ENCODE results near the gene CCNG2. TPM values are rescaled to one million over a fixed set of nuclear protein-coding genes. Genes with fewer than 3 reads are reported as not detected.
A peak's percentile ranks its signal among the peaks of the same experiment; 100 is the strongest.

CCNG2 gene
- total RNA-seq, 1 experiment from 2014 or later, result 10.6 TPM

DNA sequence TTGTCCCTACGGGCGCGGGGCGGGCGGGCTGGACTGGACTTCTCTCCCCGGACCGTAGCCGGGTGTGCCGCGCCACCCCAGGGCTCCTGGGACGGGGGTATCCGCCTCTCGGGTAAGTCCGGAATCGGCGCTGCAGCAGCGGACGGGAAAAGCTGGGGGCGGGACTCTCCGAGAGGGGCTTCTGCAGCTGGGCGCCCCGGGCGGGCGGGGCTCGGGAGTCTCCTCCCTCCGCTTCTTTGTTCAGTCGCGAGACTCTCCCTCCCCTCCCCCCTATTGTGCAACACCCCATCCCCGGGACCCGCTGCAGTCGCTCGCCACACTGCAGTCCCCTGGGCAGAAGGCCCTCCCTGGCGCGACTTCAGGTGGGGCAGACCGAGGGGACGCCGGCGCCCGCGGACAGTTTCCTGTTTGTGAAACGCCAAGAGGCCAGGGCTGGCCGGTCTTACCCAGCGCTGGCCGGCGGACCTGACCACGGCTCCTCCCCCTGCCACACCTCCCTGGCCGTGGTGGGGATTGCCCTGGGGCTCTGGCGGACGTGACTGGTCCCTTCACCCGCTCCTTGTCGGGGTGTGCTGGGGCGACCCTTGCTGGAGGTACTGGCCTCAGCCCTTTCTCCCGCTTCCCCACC lies 966 bp downstream of the CCNG2 start:
- Histone ChIP-seq H4K8ac (replicated peaks; ENCODE audit: insufficient read length, low read depth, low read length) (no peak overlapping the region), H3K56ac (ENCODE audit: insufficient read length, low read depth, low read length) (no peak overlapping the region), H3K27ac (ENCODE audit: insufficient read length, low read depth, low read length) (no peak overlapping the region), H3K9ac (ENCODE audit: extremely low read depth, insufficient read length, low read length) (peak overlapping the region; percentile 96), H2BK5ac (ENCODE audit: insufficient read length, low read length) (no peak overlapping the region), H3K4ac (ENCODE audit: low read depth, low read length) (peak overlapping the region; percentile 19; the same call in 1 of the 2 replicates), H2BK12ac (ENCODE audit: insufficient read length, low read depth, low read length) (no peak overlapping the region), H2AFZ (ENCODE audit: low read length) (no peak overlapping the region), H3K18ac (ENCODE audit: insufficient read length, low read depth, low read length) (peak overlapping the region; percentile 92), H2BK15ac (ENCODE audit: low read depth, low read length) (no peak overlapping the region; the same call in 1 of the 2 replicates), H3K23ac (ENCODE audit: insufficient read length, low read depth, low read length) (no peak overlapping the region), H3K27me3 (ENCODE audit: insufficient read depth, low read length) (no peaks in the 10 kb centered on the region), H3K9me3 (ENCODE audit: control insufficient read depth, low read depth, low read length) (no peaks in the 10 kb centered on the region), H3K4me1 (ENCODE audit: insufficient read depth, low read length) (peaks cover 2% of the 10 kb centered on the region; the same call in 1 of the 2 replicates), H3K79me1 (ENCODE audit: insufficient read depth, low read depth, low read length, poor library complexity, severe bottlenecking) (no peaks in the 10 kb centered on the region), H2BK20ac (ENCODE audit: low read depth, low read length, poor library complexity, severe bottlenecking) (no peak overlapping the region), H4K5ac (ENCODE audit: insufficient read length, low read depth, low read length) (no peak overlapping the region), H2AK5ac (ENCODE audit: insufficient read length, low read length) (no peak overlapping the region), H3K4me2 (ENCODE audit: insufficient read depth, insufficient read length, low read length) (peak overlapping the region; percentile 75), H3T11ph (ENCODE audit: low read length) (no peak overlapping the region), H2BK120ac (ENCODE audit: low read depth, low read length, poor library complexity, severe bottlenecking) (no peak overlapping the region), H4K20me1 (ENCODE audit: control insufficient read depth, insufficient read depth, insufficient read length) (no peaks in the 10 kb centered on the region), H3K79me2 (ENCODE audit: insufficient read depth, low read length) (no peaks in the 10 kb centered on the region; the same call in 1 of the 2 replicates), H4K91ac (ENCODE audit: insufficient read length, low read depth, low read length) (peak overlapping the region; percentile 89), H3K14ac (ENCODE audit: insufficient read depth, low read length) (peak overlapping the region; percentile 96), H3K23me2 (ENCODE audit: insufficient read length, low read depth, low read length, poor library complexity, severe bottlenecking) (peaks cover 2% of the 10 kb centered on the region)
- peaks cover 0 to 2% of the 10 kb centered on the region in 2 experiments; a peak in 1 of 5 replicates for H3K9me3 Mint-ChIP-seq
- H3K36me3 Mint-ChIP-seq (ENCODE audit: insufficient read depth in 1 of 3, low read depth in 3 of 3), result peaks cover 19 to 32% (median 28%) of the 10 kb centered on the region in 3 experiments; a peak in 6 of 7 replicates
- H3K4me1 Mint-ChIP-seq, result peaks cover 32% of the 10 kb centered on the region in 2 experiments
- peak overlapping the region; percentile 98 for H3K4me3 Mint-ChIP-seq
- peak overlapping the region in 1 of 3 experiments; percentile 93; a peak in 3 of 7 replicates for H3K27ac Mint-ChIP-seq
- peak; percentile 94 for DNase-seq
- peaks cover 3% of the 10 kb centered on the region; the same call in 1 of the 2 replicates for H3K27me3 Mint-ChIP-seq (ENCODE audit: low read depth)
- TF ChIP-seq, protein P1, sequence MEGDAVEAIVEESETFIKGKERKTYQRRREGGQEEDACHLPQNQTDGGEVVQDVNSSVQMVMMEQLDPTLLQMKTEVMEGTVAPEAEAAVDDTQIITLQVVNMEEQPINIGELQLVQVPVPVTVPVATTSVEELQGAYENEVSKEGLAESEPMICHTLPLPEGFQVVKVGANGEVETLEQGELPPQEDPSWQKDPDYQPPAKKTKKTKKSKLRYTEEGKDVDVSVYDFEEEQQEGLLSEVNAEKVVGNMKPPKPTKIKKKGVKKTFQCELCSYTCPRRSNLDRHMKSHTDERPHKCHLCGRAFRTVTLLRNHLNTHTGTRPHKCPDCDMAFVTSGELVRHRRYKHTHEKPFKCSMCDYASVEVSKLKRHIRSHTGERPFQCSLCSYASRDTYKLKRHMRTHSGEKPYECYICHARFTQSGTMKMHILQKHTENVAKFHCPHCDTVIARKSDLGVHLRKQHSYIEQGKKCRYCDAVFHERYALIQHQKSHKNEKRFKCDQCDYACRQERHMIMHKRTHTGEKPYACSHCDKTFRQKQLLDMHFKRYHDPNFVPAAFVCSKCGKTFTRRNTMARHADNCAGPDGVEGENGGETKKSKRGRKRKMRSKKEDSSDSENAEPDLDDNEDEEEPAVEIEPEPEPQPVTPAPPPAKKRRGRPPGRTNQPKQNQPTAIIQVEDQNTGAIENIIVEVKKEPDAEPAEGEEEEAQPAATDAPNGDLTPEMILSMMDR (conservative IDR thresholded peaks at IDR 0.05), result 0 out of 3 replicates have a peak, but pooled peaks have one; percentile 10
- WGBS (ENCODE audit: extremely low coverage, insufficient read length, low lambda C conversion rate), result no CpG with 5 or more reads among the region's 53 CpGs

Data from H9 (cell line).